Hair follicular keratinocyte (primary cell): ENCODE data around the gene FAM236A. TPM values are rescaled to one million over a fixed set of nuclear protein-coding genes. Genes with fewer than 3 reads are reported as not detected.

ENCODE experiments used
- total RNA-seq: library from RNA; depleted of rRNA; stranded (reverse); fragments of >200 nt; gene quantifications from 2 replicates; pipeline ENCODE4 v1.2.3, GENCODE V29; 2015

Gene FAM236A
- total RNA-seq, result not detected in 2 replicates

GRCh38 chrX:72937906-72938305 lies at the start of gene FAM236A:
Gene FAM236A (plus strand): TSS chrX:72938206. CDS start chrX:72938263, 57 bp downstream.

DNA sequence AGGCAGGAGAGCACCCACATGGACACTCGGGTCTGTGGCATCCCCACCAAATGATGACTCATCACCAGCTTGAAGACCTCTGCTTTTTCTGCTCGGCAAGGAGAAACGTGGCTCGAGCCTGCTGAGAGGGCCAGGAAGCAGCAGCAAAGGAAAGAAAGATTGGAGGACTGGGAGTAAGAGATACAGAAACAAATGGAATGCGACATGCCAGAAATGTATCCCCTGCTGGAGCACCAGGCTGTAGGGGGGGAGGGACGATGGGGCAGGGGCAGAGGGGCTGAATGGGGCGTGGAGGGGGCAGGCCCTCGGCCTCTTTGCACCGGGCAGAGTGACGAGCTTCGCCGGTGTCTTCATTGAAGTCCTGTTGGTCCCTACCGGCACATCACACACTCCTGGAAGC lies 25.7 kb upstream of the FAM236A start, which contains the start of gene FAM236C:
Gene FAM236C, plus strand, starts transcription at position 301 of the 400 bp plus-strand sequence. CDS start 100 bp downstream, outside the sequence.

DNA sequence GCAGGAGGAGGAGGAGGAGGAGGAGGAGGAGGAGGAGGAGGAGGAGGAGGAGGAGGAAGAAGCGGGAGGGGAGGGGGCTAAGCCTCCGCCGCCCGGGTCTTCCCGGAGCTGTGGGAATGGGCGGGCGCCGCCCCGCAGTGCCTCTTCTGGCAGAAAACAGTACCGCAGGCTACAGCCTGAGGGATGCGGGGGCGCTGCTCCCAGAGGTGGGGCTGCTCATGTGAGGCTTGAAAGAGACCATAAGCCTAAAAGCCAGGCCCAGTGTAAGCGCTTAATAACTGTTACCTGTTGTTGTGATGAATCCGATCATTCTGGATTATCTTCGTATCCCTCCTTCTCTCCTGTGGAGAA lies 5.8 kb downstream of the FAM236A start, which contains the start of gene DMRTC1:
Gene DMRTC1, minus strand, starts transcription at position 19 of the 351 bp plus-strand sequence. CDS start 68,143 bp downstream, outside the sequence.

Other genes with a start within 250 kb of the FAM236A start
- 6.7 and 11.8 TPM in 2 replicates for gene PHKA1, start 223.9 kb upstream of the FAM236A start, total RNA-seq
- gene DMRTC1B, start 161.3 kb upstream of the FAM236A start, total RNA-seq, result not detected in 2 replicates
- not detected in 2 replicates for gene FAM236B, start 155.5 kb upstream of the FAM236A start, total RNA-seq
- gene FAM236D, start 130.0 kb upstream of the FAM236A start, total RNA-seq, result not detected in 2 replicates
- gene FAM236C, start 25.6 kb upstream of the FAM236A start, total RNA-seq, result not detected in 2 replicates
- gene DMRTC1, start 5.6 kb downstream of the FAM236A start, total RNA-seq, result not detected in 2 replicates
- gene PABPC1L2B, start 64.7 kb downstream of the FAM236A start, total RNA-seq, result not detected in 2 replicates
- gene PABPC1L2A, start 141.3 kb downstream of the FAM236A start, total RNA-seq, result not detected in 2 replicates